B cell (primary cell): Measurements from ENCODE around the gene VSTM1. TPM values are rescaled to one million over a fixed set of nuclear protein-coding genes. Genes with fewer than 3 reads are reported as not detected.

Experiments used
- ATAC-seq: fragments of 200-7000 bp; cut with Tn5 transposase; one replicate; pipeline ENCODE4 v1.10.0; 2021; ENCODE audit warnings: low read depth, mild to moderate bottlenecking, moderate number of reproducible peaks, moderate library complexity
- CTCF ChIA-PET: fragments of 350-600 bp; sonication (Branson Sonifier 250); formaldehyde crosslinking; loops from one replicate; lab custom pipeline; 2021; ENCODE audit warnings: antibody characterized with exemption, inconsistent platforms; lab: Charles Lee
- POLR2A ChIA-PET: fragments of 350-600 bp; sonication (Branson Sonifier 250); formaldehyde crosslinking; loops from one replicate; lab custom pipeline; 2021; ENCODE audit warnings: antibody characterized with exemption; lab: Charles Lee
- DNase-seq: peaks from one replicate; pipeline ENCODE4 v3.0.0; 2013
- H2AFZ ChIP-seq: 2 replicates; pipeline ENCODE4 v1.6.1; 2012; ENCODE audit warnings: mild to moderate bottlenecking, low read depth, low read length; ENCODE audit not compliant: insufficient read depth, poor library complexity, severe bottlenecking
- H3K27ac ChIP-seq, 2 donors: 1 replicate in 1 of 2; 2 replicates in 1 of 2; pipeline ENCODE4 v1.5.1; 2012 to 2013; ENCODE audit warnings: low read length in 2 of 2, mild to moderate bottlenecking in 2 of 2, moderate library complexity in 1 of 2
- H3K27me3 ChIP-seq, 4 experiments: fragments of 200-600 bp in 1 of 4; sonication (generic) in 1 of 4; replicated peaks in 1 of 4; 1 replicate in 2 of 4; 2 replicates in 2 of 4; pipeline versions ENCODE4 v1.6.1 to v1.7.0; 2013 to 2016; ENCODE audit warnings: low read length in 3 of 4, mild to moderate bottlenecking in 2 of 4, mixed read lengths in 1 of 4, moderate library complexity in 1 of 4; ENCODE audit not compliant: insufficient read depth in 4 of 4, control insufficient read depth in 3 of 4; ENCODE audit errors: control extremely low read depth in 1 of 4
- H3K36me3 ChIP-seq, 2 experiments: replicated peaks in 1 of 2; 1 replicate in 1 of 2; 2 replicates in 1 of 2; pipeline versions ENCODE4 v1.6.1 to v1.7.1; 2013; ENCODE audit warnings: low read length in 1 of 2; ENCODE audit not compliant: insufficient read depth in 2 of 2, control insufficient read depth in 1 of 2; ENCODE audit errors: control extremely low read depth in 1 of 2, extremely low read depth in 1 of 2
- H3K4me1 ChIP-seq, 2 donors: fragments of 200-600 bp in 1 of 2; sonication (generic) in 1 of 2; 1 replicate in 1 of 2; 2 replicates in 1 of 2; pipeline versions ENCODE4 v1.5.1 to v1.6.1; 2013 to 2017; ENCODE audit warnings: low read length in 2 of 2; ENCODE audit not compliant: control insufficient read depth in 2 of 2, insufficient read depth in 2 of 2
- H3K4me2 ChIP-seq: replicated peaks from 2 replicates; pipeline ENCODE3; 2012; ENCODE audit warnings: mild to moderate bottlenecking, low read depth, low read length; ENCODE audit not compliant: poor library complexity, severe bottlenecking
- H3K4me3 ChIP-seq, 5 experiments: fragments of 200-600 bp in 1 of 5; sonication (generic) in 1 of 5; 1 replicate in 3 of 5; 2 replicates in 2 of 5; pipeline versions ENCODE4 v1.5.1 to v1.7.0; 2011 to 2016; ENCODE audit warnings: low read length in 4 of 5, mild to moderate bottlenecking in 4 of 5, low read depth in 2 of 5, control low read depth in 1 of 5, moderate library complexity in 1 of 5; ENCODE audit not compliant: insufficient read depth in 1 of 5; ENCODE audit errors: control extremely low read depth in 1 of 5, extremely low read depth in 1 of 5
- H3K79me2 ChIP-seq: fragments of 200-600 bp; sonication (generic); one replicate; pipeline ENCODE4 v1.6.0; 2016; ENCODE audit warnings: low read length; ENCODE audit not compliant: control insufficient read depth, insufficient read depth
- H3K9ac ChIP-seq: fragments of 200-600 bp; sonication (generic); 2 replicates; pipeline ENCODE4 v1.6.1; 2017; ENCODE audit warnings: mild to moderate bottlenecking, low read length, moderate library complexity
- H3K9me3 ChIP-seq, 3 donors: one replicate each; pipeline versions ENCODE4 v1.6.1 to v1.7.1; 2013; ENCODE audit warnings: low read length in 2 of 3; ENCODE audit not compliant: control insufficient read depth in 2 of 3, insufficient read depth in 1 of 3; ENCODE audit errors: control extremely low read depth in 1 of 3
- H4K20me1 ChIP-seq: 2 replicates; pipeline ENCODE4 v1.6.0; 2012; ENCODE audit warnings: mild to moderate bottlenecking, low read length; ENCODE audit not compliant: insufficient read depth, control insufficient read depth, poor library complexity, severe bottlenecking
- H3K27ac Mint-ChIP-seq: one replicate; pipeline ENCODE4 v1.8.0; 2021; ENCODE audit warnings: mixed read lengths
- H3K27me3 Mint-ChIP-seq: one replicate; pipeline ENCODE4 v1.8.0; 2021; ENCODE audit warnings: mixed read lengths
- H3K4me1 Mint-ChIP-seq: one replicate; pipeline ENCODE4 v1.8.0; 2021; ENCODE audit warnings: mixed read lengths
- H3K4me3 Mint-ChIP-seq: one replicate; pipeline ENCODE4 v1.8.0; 2021; ENCODE audit warnings: mixed read lengths
- H3K9me3 Mint-ChIP-seq: one replicate; pipeline ENCODE4 v1.8.0; 2022; ENCODE audit warnings: mixed read lengths; ENCODE audit not compliant: insufficient read depth
- CTCF ChIP-seq: fragments of 200-600 bp; IDR thresholded peaks from one replicate; pipeline ENCODE4 v1.8.0; 2022; ENCODE audit warnings: antibody characterized with exemption, mild to moderate bottlenecking
- EZH2 ChIP-seq: IDR thresholded peaks from 2 replicates; pipeline ENCODE4 v1.6.1; 2012; ENCODE audit warnings: borderline replicate concordance, low read depth, mild to moderate bottlenecking, moderate library complexity, low read length; ENCODE audit not compliant: insufficient read depth, poor library complexity, severe bottlenecking
- WGBS: methylation state at CpG from one replicate; pipeline ENCODE4 v1.1.5; 2013; ENCODE audit warnings: missing lambda C conversion rate; ENCODE audit not compliant: insufficient coverage; 5-methylcytosine and 5-hydroxymethylcytosine counted together
- intact Hi-C: fragments of 100-400 bp; cut with micrococcal nuclease; formaldehyde crosslinking; loops from one replicate; pipeline ENCODE4 v1.10.0; 2022
- polyA plus RNA-seq: library from polyadenylated mRNA; depleted of rRNA; stranded (reverse); fragments of >200 nt; gene quantifications from 2 replicates; pipeline ENCODE4 v1.2.3, GENCODE V29; 2012
- total RNA-seq, 2 donors: library from RNA; stranded (reverse); fragments of 120-200 nt in 1 of 2; gene quantifications; 1 replicate in 1 of 2; 2 replicates in 1 of 2; pipeline versions ENCODE4 v1.2.3 to v1.2.4, GENCODE V29; 2013 to 2022

Gene VSTM1
- total and polyA plus RNA-seq, 2 donors (not counting 1 experiment from before 2014, with no cell fraction given): 0.82 TPM; not detected in 1

DNA sequence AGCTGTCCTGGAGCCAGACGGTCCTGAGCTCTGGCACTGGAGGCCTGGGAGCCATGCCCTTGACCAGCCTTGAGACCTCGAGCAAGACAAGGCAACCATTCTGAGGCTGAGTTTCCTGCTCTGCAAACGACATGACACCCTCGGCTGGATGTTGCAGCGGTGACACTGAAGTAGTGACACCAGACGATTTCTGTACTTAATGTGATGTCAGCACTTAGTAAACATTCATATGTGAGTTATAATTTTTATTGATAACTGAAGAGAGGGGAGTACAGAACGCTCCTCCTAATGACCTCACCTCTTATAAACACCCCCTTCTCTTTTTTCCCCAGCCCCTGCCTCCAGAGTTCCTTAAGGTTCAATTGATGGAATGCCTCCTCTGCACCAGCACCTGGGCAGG lies 44.8 kb upstream of the VSTM1 start:
- DNase-seq: no peak
- intact Hi-C loops: no loop called here
- Histone ChIP-seq H3K79me2 (peaks cover 51% of the 10 kb centered on the region), H3K4me3 (no peak overlapping the region), H3K4me1 (peaks cover 1 to 2% of the 10 kb centered on the region in 2 donors), H4K20me1 (peaks cover 9% of the 10 kb centered on the region), H3K27me3 (no peaks in the 10 kb centered on the region), H2AFZ (no peak overlapping the region), H3K4me2 (no peak overlapping the region), H3K36me3 (peaks cover 2 to 37% of the 10 kb centered on the region in 2 experiments), H3K9ac (no peak overlapping the region), H3K9me3 (no peaks in the 10 kb centered on the region), H3K27ac (no peak overlapping the region)
- Mint-ChIP-seq H3K9me3 (no peaks in the 10 kb centered on the region), H3K27ac (no peak overlapping the region), H3K4me1 (peaks cover 12% of the 10 kb centered on the region), H3K4me3 (no peak overlapping the region), H3K27me3 (no peaks in the 10 kb centered on the region)
- ChIA-PET CTCF (interaction anchor here (1.7 kb wide), 1 partner anchor 13 kb away, joined by 4 read pairs; no protein-coding TSS in a partner anchor), POLR2A (no interaction called here)
- TF ChIP-seq CTCF (no peak), EZH2 (no peak)
- no peak for ATAC-seq
- 100% methylated on average over 5 of the region's 7 CpGs for WGBS

- POLR2A ChIA-PET: no interaction called here
- no peak overlapping the region for H3K4me3 ChIP-seq
- DNase-seq (no peak), ATAC-seq (no peak)
- H3K27me3 ChIP-seq: no peaks in the 10 kb centered on the region
- H3K4me1 ChIP-seq: peaks cover 6 to 8% of the 10 kb centered on the region in 2 donors
- Mint-ChIP-seq H3K27ac (no peak overlapping the region), H3K4me1 (peaks cover 15% of the 10 kb centered on the region), H3K4me3 (no peak overlapping the region), H3K27me3 (no peaks in the 10 kb centered on the region), H3K9me3 (no peaks in the 10 kb centered on the region)
- TF ChIP-seq CTCF (no peak), EZH2 (no peak)
- H3K36me3 ChIP-seq: peaks cover 2 to 34% of the 10 kb centered on the region in 2 experiments
- 93% methylated on average over 19 of the region's 21 CpGs for WGBS
- no peak overlapping the region for H3K9ac ChIP-seq
- no peak overlapping the region for H2AFZ ChIP-seq
- no peaks in the 10 kb centered on the region for H3K9me3 ChIP-seq
- CTCF ChIA-PET: interaction anchor here (1.7 kb wide), 1 partner anchor 12 kb away, joined by 4 read pairs; no protein-coding TSS in a partner anchor
- H4K20me1 ChIP-seq: peaks cover 9% of the 10 kb centered on the region
- intact Hi-C loops: no loop called here
- no peak overlapping the region for H3K4me2 ChIP-seq
- peaks cover 56% of the 10 kb centered on the region for H3K79me2 ChIP-seq
- H3K27ac ChIP-seq: no peak overlapping the region
Observed at GRCh38 chr19:54107876-54108490, 44.3 kb upstream of the VSTM1 start.
